ENCODE measurements around the gene AACS. TPM values are rescaled to one million over a fixed set of nuclear protein-coding genes. Genes with fewer than 3 reads are reported as not detected.
"Not testable (repeated sequence)": the region's sequence is repeated elsewhere in the genome, so short reads cannot be mapped to it uniquely, and the experiment has no call there.

The AACS gene
- total RNA-seq, 1 donor from 2014 or later, result 25.4 TPM

GRCh38 chr12:125056306-125056705 is 8.9 kb upstream of the AACS start:
- DNase-seq (ENCODE audit: low read depth in 2 of 2), result no peak

GRCh38 chr12:125057708-125058107 is 7.5 kb upstream of the AACS start:
- no peak for DNase-seq (ENCODE audit: low read depth in 2 of 2)

DNA sequence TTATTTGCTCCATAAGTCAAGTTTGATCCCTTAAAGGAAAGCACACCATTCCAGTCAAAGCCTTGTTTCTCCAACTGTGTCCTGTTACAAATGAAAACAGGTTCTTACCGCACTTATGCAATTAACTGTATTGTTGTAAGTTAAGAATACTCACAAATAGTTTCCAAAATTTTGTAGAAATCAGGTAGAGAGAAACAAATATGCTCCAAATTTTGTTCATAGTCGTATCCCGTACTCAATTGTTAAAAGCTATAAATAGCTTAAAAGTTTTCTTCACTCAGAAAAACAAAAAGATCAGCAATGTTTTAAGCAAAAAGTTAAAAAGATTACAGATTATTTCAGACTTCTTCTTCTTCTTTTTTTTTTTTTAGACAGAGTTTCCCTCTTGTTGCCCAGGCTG is 4.0 kb upstream of the AACS start:
- no peak for DNase-seq (ENCODE audit: low read depth in 2 of 2)

DNA sequence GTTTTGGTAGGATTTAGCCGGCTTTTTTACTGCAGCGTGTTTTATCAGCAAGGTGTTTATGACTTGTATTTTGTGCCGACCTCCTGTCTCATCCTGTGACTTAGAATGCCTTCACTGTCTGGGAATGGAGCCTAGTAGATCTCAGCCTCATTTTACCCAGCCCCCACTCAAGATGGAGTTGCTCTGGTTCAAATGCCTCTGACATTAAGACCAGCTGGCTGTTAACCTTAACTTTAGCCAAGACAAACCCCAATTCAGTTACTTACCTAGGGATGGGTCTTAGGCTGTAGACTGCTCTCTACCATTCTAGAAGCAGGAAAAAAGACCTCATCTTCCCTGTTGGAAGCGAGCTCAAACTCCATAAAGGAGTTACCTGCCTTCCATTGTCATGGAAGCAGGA is 1.7 kb upstream of the AACS start:
- DNase-seq (ENCODE audit: low read depth in 2 of 2), result not testable (repeated sequence)

DNA sequence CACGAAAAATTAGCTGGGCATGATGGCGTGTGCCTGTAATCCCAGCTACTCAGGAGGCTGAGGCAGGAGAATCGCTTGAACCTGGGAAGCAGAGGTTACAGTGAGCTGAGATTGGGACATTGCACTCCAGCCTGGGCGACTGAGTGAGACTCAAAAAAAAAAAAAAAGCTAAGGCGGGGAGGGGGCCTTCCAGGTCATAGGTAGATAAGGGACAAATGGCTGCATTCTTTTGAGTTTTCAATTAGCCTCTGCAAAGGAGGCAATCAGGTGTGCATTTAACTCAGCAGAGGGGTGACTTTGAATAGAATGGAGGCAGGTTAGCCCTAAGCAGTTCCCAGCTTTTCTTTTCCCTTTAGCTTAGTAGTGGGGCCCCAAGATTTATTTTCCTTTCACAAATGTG is 743 bp upstream of the AACS start:
- no peak for DNase-seq (ENCODE audit: low read depth in 2 of 2)

- no peak for DNase-seq (ENCODE audit: low read depth in 2 of 2)
Measured at GRCh38 chr12:125065919-125066570, 810 bp downstream of the AACS start.

DNA sequence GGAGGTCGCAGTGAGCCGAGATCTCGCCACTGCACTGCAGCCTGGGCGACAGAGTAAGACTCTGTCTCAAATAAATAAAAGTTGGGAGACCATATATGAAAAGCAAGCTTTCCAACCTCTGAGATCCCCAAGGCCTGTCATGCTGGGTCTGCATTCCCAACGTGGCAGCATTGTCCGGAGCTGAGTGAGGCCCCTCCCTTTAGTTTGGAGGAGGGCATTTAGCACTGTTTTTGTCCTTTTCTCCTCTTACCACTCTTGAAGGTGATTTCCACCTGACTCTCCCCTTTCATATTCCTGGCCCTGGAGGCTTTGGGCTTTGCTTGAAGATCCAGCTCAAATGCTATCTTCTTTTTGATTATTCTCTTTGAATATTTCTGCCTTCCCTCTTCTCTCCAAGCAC is 3.2 kb downstream of the AACS start:
- DNase-seq (ENCODE audit: low read depth in 2 of 2), result no peak

DNA sequence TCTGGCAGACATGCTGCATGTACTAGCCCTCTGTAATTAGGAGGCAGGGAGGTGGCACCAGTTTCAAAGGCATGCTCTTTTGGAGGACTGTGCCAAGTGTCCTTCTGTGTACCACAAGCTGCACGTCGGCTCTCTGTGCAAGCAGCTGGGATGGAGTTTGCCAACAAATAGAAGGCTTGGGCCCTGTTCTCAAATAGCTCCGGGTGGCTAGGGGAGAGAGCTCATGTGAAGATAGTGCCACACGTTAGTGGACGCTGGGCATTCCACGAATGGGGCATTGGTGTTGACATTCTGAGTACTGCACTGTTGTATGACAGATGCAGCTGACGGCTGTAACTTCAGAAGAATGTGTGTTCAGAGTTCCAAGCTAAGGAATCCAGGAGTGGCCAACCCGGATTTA is 4.4 kb downstream of the AACS start:
- no peak for DNase-seq (ENCODE audit: low read depth in 2 of 2)

DNA sequence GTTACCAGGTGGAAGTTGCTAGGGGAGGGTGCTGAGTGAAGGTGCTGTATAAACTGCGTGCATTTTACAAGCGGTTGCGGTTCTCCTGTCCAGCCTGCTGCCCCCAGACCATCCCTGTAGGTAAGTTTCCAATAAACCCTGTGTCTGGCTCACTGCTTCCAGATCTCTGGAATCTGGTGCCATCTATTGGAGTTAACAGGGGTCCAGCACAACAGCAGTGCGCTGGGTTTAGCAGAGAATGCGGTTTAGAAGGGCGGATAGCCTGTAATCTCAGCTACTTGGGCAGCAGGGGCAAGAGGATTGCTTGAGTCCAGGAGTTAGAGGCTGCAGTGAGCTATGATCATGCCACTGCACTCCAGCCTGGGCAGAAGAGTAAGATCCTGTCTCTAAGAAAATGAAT is 4.9 kb downstream of the AACS start:
- DNase-seq (ENCODE audit: low read depth in 2 of 2), result no peak

DNA sequence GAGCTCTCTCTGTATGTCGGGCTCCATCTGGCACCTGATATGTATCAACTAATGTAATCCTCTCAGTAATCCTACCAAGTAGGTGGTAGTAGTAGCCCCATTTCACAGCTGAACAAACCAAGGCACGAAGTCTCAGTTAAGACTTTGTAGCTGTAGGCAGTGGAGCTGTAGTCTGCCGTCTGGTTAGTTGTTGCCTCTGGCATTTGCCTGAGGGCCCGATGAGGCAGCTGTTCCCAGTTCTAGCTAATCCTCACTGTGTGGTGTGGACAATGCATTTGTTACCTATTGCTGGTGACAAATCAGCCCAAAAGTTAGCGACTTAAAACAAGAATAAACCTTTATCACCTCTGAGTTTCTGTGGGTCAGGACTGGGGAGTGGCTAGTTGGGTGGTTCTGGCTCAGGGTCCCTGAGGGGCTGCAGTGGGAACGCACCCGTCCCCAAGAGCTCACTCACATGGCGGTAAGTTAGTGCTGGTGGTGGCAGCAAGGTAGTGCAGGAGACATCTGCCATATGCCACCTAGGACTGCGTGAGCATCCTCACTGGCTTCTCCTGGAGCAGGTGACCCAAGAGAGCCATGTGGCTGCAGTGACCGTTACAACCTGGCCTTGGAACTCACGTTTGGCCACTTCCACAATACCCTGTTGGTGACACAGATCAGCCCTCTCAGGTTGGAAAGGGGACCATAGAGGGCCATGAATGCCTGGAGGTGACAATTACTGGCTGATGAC is 5.6 kb downstream of the AACS start:
- no peak for DNase-seq (ENCODE audit: low read depth in 2 of 2)

- no peak for DNase-seq (ENCODE audit: low read depth in 2 of 2)
Measured at GRCh38 chr12:125071456-125071855, 6.2 kb downstream of the AACS start.

GRCh38 chr12:125072496-125072895 is 7.3 kb downstream of the AACS start:
- no peak for DNase-seq (ENCODE audit: low read depth in 2 of 2)

DNA sequence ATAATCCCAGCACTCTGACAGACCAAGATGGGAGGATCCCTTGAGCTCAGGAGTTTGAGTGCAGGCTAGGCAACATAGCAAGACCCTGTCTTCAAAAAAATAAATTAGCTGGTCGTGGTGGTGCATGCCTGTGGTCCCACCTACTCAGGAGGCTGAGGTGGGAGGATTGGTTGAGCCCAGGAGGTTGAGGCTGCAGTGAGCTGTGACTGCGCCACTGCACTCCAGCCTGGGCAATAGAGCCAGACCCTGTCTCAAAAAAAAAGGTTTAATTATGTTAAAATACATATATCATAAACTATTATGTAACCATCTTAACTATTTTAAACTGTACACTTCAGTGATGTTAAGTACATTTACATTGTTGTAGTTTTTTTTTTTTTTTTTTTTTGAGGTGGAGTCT is 9.1 kb downstream of the AACS start:
- not testable (repeated sequence) for DNase-seq (ENCODE audit: low read depth in 2 of 2)

GRCh38 chr12:125076103-125076502 is 10.9 kb downstream of the AACS start:
- no peak for DNase-seq (ENCODE audit: low read depth in 2 of 2)

DNA sequence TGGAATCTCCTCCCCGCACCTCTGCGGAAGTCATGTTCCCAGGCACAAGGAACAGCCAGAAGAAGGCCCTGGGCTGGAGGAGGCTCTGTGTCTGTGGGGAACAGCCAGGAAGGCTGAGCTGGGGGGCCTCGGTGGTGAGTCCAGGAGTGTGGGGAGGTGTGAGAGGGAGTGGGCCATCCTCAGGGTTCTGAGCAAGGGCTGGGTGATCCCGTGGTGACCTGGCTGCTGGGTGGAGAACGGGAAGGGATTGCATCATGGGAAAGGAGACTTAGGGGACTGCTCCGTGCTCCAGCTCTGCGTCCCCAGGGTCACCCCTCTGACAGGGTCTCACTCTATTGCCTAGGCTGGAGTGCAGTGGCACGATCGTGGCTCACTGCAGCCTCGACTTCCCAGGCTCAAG is 13.8 kb downstream of the AACS start:
- DNase-seq (ENCODE audit: low read depth in 2 of 2), result no peak

GRCh38 chr12:125079648-125080645 is 14.7 kb downstream of the AACS start:
- no peak for DNase-seq (ENCODE audit: low read depth in 2 of 2)

DNA sequence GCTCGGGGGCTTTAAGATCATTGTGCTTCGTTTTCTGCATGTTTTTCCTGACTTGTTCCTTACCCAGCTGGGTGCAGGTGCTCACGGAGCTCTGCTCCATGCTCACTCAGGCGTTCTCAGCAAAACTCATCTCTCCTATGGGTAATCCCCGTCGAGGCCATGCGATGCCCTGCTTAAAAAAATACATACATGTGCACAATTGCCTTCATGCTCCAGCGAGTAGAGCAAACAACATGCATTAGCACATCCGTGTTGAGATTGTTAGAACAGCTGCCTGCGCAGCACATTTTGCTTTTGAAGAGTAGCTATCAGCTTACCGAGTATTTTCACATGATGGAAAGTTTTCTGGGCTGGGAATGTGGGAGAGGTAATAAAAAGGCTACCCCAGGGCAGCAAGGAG is 16.2 kb downstream of the AACS start:
- no peak for DNase-seq (ENCODE audit: low read depth in 2 of 2)

DNA sequence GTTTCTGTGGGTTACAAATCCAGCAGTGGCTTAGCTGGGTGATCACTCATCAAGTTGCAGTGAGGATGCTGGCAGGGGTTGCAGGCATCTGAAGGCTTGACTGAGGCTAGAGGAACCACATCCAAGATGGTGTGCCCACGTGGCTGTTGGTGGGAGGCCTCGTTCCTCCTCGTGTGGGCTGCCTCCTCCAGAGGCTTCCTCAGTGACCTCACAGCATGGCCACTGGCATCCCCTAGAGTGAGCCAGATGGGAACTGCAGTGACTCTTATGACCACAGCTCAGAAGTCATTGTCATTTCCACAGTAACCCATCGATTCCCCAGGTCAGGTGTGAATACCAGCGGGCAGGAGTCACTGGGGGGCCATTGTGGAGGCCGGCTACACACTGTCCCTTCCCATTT is 17.8 kb downstream of the AACS start:
- DNase-seq (ENCODE audit: low read depth in 2 of 2), result no peak

GRCh38 chr12:125088199-125088598 is 23.0 kb downstream of the AACS start:
- DNase-seq (ENCODE audit: low read depth in 2 of 2), result not testable (repeated sequence)

DNA sequence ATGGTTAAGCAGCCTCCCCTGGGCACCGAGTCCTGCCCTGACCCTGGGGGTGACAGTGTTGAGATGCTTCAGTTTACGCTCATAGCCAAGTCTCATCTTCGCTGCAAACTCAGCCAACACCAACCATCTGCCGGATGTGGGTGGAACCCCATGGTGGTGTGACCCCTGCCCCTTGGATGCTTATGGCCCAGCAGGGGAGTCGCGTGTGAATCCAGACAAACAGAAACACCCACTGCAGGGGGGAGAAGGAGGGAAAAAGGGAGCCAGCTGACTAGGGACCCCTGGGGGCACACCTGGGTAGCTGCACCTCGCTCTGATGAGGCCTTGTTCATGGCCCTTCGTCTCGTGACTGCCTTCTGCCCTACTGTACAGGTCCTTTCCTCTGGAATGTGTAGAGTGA is 23.8 kb downstream of the AACS start:
- no peak for DNase-seq (ENCODE audit: low read depth in 2 of 2)

- no peak for DNase-seq (ENCODE audit: low read depth in 2 of 2)
Measured at GRCh38 chr12:125089626-125090025, 24.4 kb downstream of the AACS start.

DNA sequence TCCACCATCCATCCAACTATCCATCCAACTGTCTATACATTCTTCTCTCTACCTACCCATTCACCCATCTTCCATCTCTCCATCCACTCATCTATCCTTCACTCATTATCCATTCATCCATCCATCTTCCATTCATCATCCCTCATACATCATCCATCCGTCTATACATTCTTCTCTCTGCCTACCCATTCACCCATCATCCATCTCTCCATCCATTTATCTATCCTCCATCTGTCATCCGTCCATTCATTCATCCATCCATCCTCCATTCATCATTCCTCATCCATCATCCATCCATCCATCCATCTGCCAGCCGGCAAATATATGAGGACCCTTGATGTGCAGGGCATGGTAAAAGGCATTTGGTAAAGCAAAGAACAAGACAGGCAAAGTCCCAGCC is 25.2 kb downstream of the AACS start:
- no peak for DNase-seq (ENCODE audit: low read depth in 2 of 2)

Measured in dermis microvascular lymphatic vessel endothelial cell (primary cell).